ENCODE measurements around the gene LHX3. TPM values are rescaled to one million over a fixed set of nuclear protein-coding genes. Genes with fewer than 3 reads are reported as not detected.

LHX3 gene
- total and polyA plus RNA-seq, 12 donors, result not detected

DNA sequence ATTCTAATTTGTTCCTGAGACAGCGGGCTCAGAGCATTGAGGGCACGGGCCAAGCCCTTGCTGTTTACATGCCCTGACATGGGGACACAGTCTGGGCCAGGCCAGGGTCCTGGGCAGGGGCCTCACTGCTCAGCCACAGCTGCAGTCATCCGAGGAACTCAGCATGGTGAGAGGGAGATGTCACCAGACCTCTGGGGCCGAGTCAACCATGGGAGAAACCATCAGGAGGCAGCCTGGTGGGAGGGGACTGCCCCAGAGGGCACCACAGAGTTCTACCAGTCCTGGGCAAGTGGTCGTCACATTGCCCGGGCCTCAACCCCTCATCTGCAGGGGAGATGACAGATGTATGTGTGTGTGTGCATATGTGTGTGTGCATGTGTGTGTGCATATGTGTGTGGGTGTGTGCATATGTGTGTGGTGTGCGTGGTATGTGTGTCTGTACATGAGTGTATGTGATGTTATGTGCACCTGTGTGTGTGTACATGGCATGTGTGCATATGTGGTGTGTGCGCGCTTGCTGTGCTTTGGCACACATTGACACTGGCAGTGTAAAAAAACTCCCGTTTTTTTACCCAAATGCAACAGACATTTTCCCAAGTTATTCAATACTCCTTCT lies 43.8 kb downstream of the LHX3 start:
- Histone ChIP-seq H3K4me1 (replicated peaks in 1 of 2) (no peaks in the 10 kb centered on the region), H3K4me3 (no peak overlapping the region), H3K9me3 (replicated peaks in 1 of 3) (no peaks in the 10 kb centered on the region), H3K36me3 (replicated peaks in 1 of 2) (no peaks in the 10 kb centered on the region), H3K27me3 (peaks cover 13% of the 10 kb centered on the region), H3K27ac (no peak overlapping the region)
- intact Hi-C loops (cut with DNase I), result no loop called here
- 73 to 86% (median 78%) methylated on average over 6 to 10 of the region's 10 CpGs for WGBS, 4 donors
- no peak for TF ChIP-seq POLR2A (IDR thresholded peaks at IDR 0.05)
- TF ChIP-seq, protein P1, sequence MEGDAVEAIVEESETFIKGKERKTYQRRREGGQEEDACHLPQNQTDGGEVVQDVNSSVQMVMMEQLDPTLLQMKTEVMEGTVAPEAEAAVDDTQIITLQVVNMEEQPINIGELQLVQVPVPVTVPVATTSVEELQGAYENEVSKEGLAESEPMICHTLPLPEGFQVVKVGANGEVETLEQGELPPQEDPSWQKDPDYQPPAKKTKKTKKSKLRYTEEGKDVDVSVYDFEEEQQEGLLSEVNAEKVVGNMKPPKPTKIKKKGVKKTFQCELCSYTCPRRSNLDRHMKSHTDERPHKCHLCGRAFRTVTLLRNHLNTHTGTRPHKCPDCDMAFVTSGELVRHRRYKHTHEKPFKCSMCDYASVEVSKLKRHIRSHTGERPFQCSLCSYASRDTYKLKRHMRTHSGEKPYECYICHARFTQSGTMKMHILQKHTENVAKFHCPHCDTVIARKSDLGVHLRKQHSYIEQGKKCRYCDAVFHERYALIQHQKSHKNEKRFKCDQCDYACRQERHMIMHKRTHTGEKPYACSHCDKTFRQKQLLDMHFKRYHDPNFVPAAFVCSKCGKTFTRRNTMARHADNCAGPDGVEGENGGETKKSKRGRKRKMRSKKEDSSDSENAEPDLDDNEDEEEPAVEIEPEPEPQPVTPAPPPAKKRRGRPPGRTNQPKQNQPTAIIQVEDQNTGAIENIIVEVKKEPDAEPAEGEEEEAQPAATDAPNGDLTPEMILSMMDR (IDR thresholded peaks at IDR 0.05), result no peak
- DNase-seq, result no peak

DNA sequence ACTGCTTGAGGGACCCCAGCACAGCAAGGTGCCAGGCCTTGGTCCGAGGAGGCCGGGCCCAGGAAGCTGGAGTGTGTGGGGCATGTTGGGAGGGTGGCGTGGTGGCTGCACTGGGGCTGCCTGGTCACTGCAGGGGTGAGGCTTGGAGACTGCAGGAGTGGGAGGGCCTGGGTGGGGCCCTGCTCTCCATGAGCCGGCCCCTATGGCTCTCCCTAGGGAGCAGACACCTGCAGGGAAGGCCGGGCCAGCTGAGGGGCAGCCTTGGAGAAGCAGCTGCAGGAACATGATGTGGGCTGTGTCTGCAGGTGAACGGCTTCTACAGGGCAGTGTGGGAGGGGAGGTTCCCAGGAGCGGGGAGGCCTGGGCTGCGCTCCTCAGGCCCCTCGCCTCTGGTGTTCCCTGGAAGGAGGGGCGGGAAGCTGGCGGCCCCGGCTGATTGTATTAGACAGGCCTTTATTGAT lies 44.5 kb downstream of the LHX3 start:
- H3K4me3 ChIP-seq, result no peak overlapping the region
- no peaks in the 10 kb centered on the region for H3K9me3 ChIP-seq (replicated peaks in 1 of 3)
- TF ChIP-seq, protein P1 (IDR thresholded peaks at IDR 0.05), result no peak
- TF ChIP-seq POLR2A (IDR thresholded peaks at IDR 0.05), result no peak
- intact Hi-C loops (cut with DNase I), result no loop called here
- H3K36me3 ChIP-seq (replicated peaks in 1 of 2), result no peaks in the 10 kb centered on the region
- H3K27ac ChIP-seq, result no peak overlapping the region
- 73 to 96% (median 82%) methylated on average over 4 to 12 of the region's 12 CpGs for WGBS, 4 donors
- DNase-seq, result no peak
- H3K4me1 ChIP-seq (replicated peaks in 1 of 2), result no peaks in the 10 kb centered on the region
- H3K27me3 ChIP-seq, result peaks cover 17% of the 10 kb centered on the region

DNA sequence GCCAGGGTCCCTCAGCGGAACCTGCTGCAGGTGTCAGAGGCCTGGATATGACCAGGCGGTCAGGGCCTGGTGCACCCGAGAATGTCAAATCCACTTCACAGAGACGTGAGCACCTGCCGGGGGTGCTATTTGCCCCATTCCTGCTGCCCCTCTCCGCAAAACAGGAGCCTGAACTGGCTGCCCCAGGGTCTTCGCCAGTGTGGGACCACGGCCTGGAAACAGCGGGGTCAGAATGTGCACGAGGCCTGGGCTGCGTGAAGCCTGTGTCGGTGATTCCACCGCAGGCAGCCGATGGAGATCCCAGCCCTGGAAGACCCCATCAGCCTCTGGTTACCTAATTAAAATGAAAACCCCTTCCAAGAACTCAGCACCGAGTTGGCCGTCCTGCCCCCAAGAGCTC lies 45.1 kb downstream of the LHX3 start:
- Histone ChIP-seq H3K27me3 (peaks cover 22% of the 10 kb centered on the region), H3K27ac (no peak overlapping the region), H3K4me3 (no peak overlapping the region), H3K4me1 (replicated peaks in 1 of 2) (no peaks in the 10 kb centered on the region), H3K9me3 (replicated peaks in 1 of 3) (no peaks in the 10 kb centered on the region), H3K36me3 (replicated peaks in 1 of 2) (no peaks in the 10 kb centered on the region)
- DNase-seq, result no peak
- TF ChIP-seq, protein P1 (IDR thresholded peaks at IDR 0.05), result no peak
- TF ChIP-seq POLR2A (IDR thresholded peaks at IDR 0.05), result no peak
- intact Hi-C loops (cut with DNase I), result no loop called here
- 85 to 89% (median 88%) methylated on average over 12 to 16 of the region's 16 CpGs for WGBS, 4 donors

DNA sequence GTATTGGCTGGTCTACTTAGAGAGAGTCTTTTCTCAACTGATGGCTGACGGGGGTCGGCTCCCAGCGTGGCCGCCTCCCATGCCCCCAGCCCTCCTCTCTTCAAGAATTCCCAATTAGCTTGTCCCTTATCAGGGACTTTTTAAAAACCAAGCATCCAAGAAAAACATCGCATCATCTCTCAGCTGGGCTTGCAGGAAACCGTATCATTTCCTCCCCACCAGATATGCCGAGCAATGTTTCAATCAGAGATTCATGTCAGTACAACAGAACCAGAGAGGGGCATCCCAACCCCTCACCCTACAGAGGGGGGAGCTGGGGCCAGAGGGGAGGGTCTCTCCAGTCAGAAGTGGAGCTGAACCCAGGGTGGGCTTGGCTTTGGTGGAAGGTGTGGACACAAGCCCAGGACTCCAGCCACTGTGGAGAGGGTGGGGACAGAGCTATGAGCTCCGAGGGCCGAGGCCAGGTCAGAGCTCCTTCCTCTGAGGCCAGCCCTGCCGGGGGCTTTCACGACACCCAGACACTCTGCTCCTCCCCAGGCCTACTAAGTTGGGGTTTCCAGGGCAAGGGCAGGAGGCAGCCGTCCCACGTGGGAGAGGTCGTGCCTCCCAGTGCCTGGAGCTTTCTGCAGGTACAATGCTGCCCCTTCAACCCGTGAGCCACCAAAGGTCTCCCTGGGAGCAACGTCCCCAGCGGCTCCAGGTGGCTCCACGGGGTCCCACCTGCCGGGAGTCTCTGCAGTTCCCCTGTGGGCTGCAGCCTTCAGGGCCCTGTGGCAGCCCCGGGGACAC lies 47.3 kb downstream of the LHX3 start:
- no peak for TF ChIP-seq POLR2A (IDR thresholded peaks at IDR 0.05)
- TF ChIP-seq, protein P1 (IDR thresholded peaks at IDR 0.05), result no peak

More for the DNA sequence above, 47.3 kb downstream of the LHX3 start:
- Histone ChIP-seq H3K36me3 (replicated peaks in 1 of 2) (no peaks in the 10 kb centered on the region), H3K27ac (no peak overlapping the region), H3K27me3 (peaks cover 24% of the 10 kb centered on the region), H3K4me3 (no peak overlapping the region), H3K4me1 (replicated peaks in 1 of 2) (no peaks in the 10 kb centered on the region), H3K9me3 (replicated peaks in 1 of 3) (no peaks in the 10 kb centered on the region)
- no peak for DNase-seq
- WGBS, 4 donors, result 53 to 63% (median 59%) methylated on average over 7 to 20 of the region's 20 CpGs
- intact Hi-C loops (cut with DNase I), result no loop called here
